ENCODE results near the gene SPNS3. TPM values are rescaled to one million over a fixed set of nuclear protein-coding genes. Genes with fewer than 3 reads are reported as not detected.

The SPNS3 gene
- polyA plus RNA-seq, 3 donors, result 0.16 to 0.24 TPM; not detected in 1

DNA sequence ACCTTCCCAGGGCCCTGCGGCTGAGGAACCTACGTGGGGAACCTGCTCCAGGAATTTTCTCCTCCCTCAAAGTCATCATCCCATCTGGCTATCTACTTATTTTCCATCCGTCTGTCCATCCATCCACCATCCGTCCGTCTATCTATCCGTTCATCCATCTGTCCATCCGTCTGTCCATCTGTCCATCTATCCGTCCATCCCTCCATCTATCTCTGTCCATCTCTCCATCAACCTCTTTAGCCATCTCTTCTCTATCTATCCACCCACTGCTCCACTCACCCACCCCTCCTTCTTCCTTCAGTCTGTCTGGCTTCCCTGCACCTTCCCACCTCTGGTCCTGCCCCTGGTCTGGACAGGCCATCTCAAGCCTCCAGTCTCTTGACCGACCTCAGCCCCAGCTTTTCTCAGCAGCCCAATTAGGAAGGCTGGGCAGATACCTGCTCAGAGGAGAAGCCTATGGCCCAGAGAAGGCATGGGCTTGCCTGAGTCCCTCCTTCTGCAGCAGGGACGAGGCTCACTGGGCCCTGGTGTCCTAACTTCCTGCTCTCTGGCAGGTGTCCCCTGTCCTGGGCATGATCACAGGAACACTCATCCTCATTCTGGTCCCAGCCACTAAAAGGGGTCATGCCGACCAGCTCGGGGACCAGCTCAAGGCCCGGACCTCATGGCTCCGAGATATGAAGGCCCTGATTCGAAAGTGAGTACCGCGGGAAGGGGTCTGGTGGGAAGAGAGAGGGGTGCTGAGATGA is 98.4 kb downstream of the SPNS3 start:
- WGBS, 3 donors, result 87 to 90% (median 90%) methylated on average over 17 of the region's 17 CpGs
- H3K27ac ChIP-seq (ENCODE audit: low read depth, low read length), result no peak overlapping the region

DNA sequence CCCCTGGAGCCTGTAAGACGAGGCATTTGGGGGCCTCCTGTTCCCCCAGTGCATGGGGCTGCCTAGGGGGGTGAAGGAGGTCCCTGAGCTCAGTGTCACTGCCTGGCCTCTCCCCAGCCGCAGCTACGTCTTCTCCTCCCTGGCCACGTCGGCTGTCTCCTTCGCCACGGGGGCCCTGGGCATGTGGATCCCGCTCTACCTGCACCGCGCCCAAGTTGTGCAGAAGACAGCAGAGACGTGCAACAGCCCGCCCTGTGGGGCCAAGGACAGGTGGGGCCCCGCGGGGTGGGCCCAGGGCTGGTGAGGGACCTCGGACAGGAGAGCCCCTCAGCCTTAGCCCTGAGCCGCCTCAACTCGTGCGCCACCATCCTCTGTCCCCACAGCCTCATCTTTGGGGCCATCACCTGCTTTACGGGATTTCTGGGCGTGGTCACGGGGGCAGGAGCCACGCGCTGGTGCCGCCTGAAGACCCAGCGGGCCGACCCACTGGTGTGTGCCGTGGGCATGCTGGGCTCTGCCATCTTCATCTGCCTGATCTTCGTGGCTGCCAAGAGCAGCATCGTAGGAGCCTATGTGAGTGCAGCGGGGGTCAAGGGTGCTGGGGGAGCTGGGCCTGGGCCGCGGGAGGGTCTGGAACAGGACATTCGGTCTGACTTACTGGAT is 99.3 kb downstream of the SPNS3 start:
- 88 to 91% (median 91%) methylated on average over 32 to 33 of the region's 33 CpGs for WGBS, 3 donors
- no peak overlapping the region for H3K27ac ChIP-seq (ENCODE audit: low read depth, low read length)

DNA sequence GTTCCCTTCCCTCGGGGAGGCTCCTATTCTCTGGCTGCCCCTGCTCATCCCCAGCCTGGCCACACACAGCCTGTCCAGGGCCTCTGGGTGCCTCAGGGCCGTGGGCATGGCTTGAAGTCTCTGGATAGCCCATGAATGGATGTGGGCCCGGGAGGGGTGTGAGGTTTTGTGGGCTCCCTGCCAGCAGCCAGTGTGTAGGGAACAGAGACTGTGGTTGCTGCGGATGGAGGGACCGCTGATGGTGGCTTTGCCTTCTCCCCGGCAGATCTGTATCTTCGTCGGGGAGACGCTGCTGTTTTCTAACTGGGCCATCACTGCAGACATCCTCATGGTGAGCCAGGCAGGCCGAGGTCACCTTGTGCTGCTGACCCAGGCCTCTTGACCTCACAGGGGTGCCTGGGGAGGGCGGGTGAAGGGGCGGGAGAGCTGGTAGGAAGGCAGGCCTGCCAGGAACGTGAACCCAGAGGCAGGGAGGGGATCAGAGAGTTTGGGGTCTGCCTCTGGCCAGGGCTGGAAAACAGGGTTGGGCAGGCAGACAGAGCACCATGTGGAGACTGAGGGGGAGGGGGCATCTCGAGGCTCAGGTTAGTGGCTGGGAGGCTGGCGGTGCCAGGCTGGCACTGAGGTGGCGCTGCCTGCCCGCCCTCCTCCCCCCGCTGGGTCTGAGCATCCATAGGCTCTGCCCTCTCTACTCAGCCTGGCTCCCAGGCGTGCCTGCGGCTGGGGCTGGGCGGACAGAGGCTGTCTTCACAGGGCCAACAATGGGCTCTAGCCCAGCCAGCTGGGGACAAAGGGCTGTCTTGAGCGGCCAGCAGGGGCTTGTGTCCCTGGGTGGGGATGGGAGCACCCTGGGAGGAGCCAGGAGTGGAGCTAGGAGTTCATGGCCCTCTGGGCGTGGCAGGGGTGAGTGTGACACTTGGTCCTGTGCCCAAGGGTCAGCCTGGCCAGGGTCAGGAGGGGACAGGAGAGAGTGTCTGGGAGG is 100.1 kb downstream of the SPNS3 start:
- 55 to 67% (median 62%) methylated on average over 19 to 23 of the region's 23 CpGs for WGBS, 3 donors
- H3K27ac ChIP-seq (ENCODE audit: low read depth, low read length), result no peak overlapping the region

DNA sequence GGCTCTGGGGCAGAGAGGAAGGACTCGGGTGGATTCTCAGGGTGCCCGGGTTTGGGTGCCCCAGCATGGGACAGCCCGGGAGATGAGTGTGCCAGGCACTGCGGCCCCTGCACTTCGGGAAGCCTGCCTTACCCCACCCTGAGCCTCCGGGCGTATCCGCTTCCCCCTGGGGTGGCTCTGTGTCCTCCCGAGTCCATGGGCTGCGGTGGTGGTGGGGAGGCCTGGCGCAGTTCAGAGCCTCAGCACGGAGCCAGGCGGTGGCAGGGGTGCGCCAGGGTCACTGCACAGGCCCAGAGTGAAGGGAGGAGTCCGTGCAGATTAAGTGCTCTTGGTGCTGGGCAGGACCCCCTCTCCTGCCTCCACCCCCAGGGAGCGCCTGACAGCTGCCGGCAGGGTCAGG is 100.8 kb downstream of the SPNS3 start:
- WGBS, 3 donors, result 64 to 70% (median 69%) methylated on average over 16 to 17 of the region's 17 CpGs
- H3K27ac ChIP-seq (ENCODE audit: low read depth, low read length), result no peak overlapping the region

DNA sequence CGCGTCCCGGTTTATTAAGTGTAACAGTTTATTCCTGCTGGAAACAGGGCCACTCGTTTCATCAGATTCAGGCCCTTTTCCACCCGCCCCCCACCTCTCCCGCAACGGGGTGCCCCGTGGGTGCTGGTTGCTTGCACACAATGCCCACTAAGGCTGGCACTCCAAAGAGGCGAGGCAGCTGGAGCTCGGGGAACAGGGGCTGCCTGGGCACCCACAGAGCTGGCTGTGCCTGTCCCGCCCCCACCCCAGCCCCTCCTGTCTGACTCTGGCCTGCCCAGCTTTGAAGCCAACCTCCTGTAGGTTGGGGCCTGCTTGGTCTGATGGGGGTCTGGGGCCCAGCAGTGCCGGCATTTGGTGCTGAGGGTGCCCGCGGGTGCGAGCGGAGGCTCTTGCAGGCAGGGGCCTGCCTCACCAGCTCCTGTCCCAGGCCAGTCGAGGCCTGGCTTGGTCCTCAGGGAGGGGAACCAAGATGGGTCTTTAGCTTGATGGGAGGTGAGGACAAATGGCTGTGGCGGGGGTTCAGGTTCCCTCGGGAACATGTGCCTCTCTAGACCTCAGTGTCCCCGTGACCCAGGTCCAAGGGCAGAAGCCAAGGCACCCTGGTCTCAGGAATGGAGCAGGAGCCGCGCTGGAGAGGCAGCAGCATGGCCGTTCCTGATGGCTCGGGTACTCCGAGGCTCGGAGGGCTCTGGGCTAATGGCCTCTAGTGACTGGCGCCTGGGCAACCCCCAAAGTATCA is 101.4 kb downstream of the SPNS3 start:
- no peak overlapping the region for H3K27ac ChIP-seq (ENCODE audit: low read depth, low read length)
- WGBS, 3 donors, result 76 to 86% (median 84%) methylated on average over 27 of the region's 27 CpGs

DNA sequence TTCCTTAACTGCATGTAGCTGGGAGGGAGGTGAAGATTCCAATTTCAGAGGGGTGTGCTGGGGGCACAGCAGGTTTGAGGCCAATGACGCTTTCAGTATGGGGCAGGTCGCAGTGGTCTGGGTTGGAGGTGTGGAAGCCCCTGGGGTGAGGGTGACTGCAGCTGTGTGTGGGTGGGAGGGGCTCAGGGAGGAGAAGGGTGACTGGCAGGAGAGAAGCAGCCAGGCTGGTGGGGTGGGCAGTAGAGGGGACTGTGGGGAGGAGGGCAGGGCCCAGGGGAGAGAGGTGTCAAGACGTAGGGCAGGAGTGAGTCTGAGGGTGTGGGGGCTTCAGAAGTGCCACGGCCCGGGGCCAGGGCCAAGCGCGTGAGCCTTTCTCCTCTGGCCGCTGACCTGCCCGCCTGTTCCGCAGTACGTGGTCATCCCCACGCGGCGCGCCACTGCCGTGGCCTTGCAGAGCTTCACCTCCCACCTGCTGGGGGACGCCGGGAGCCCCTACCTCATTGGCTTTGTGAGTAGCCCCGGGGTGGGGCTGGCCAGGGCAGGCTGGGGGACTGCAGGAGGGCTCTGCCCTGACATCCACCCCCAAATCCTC is 102.0 kb downstream of the SPNS3 start:
- 67 to 85% (median 76%) methylated on average over 18 to 19 of the region's 19 CpGs for WGBS, 3 donors
- no peak overlapping the region for H3K27ac ChIP-seq (ENCODE audit: low read depth, low read length)

DNA sequence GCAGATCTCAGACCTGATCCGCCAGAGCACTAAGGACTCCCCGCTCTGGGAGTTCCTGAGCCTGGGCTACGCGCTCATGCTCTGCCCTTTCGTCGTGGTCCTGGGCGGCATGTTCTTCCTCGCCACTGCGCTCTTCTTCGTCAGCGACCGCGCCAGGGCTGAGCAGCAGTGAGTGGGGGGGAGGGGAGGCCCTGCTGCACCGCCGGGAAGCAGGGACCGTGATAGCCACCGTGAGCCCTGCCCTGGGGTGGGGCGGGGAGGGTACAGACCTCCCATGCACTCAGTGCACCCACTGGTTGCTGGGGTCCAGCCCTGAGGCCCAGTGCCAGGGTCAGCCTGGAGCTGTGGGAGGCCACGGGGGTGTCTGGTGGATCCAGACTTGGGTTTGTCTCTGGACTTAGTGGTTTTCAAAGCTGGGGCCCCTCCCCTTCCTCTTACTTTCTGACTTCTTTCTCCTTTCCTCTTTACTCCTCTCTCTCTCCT is 102.6 kb downstream of the SPNS3 start:
- 36 to 81% (median 39%) methylated on average over 15 to 19 of the region's 19 CpGs for WGBS, 3 donors
- no peak overlapping the region for H3K27ac ChIP-seq (ENCODE audit: low read depth, low read length)

DNA sequence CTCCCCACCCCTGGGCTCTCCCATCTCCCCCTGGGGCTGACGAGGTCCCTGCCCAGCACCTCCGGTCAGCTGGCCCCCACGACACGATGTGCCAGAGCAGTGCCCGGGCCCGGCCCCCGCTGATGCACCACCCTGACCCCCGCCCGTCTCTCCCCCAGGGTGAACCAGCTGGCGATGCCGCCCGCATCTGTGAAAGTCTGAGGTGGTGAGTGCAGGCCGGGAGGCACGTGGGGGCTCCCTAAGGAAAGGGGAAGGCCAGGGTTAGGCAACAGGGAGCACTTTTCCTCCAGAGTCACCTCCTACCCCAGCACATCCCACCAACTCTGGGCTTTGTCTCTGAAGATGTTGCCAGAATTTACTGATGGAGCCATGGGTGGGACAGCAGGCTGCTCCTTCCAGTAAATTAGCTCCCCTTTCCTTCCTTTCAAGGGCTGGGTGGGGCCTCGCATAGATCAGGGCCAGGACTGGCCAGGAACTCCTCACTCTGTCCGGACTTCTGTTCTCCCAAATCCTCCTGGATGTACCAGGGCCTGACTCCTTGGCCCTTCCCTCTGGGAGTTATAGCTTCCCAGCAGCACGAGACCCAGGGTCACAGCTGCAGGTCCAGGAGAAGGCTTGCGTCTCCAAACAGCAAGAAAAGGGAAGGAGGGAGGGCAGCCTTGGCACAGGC is 103.1 kb downstream of the SPNS3 start:
- H3K27ac ChIP-seq (ENCODE audit: low read depth, low read length), result no peak overlapping the region
- WGBS, 3 donors, result 17 to 65% (median 27%) methylated on average over 18 of the region's 18 CpGs

Other genes with a start within 250 kb of the SPNS3 start
- gene ANKFY1, start 170.0 kb upstream of the SPNS3 start, polyA plus RNA-seq, result 10 to 100 TPM in 2 of 3 donors, 1 to 10 TPM in 1; 7.6 to 15.3 (median 14.3) TPM
- 10 to 100 TPM; 12.9 to 28.1 (median 13.3) TPM for gene UBE2G1, start 67.3 kb upstream of the SPNS3 start, polyA plus RNA-seq
- gene SPNS2, start 64.9 kb downstream of the SPNS3 start, polyA plus RNA-seq, result 10 to 100 TPM; 13.5 to 32.8 (median 26.9) TPM
- 10 to 100 TPM; 19.0 to 40.7 (median 22.7) TPM for gene MYBBP1A, start 121.4 kb downstream of the SPNS3 start, polyA plus RNA-seq
- 10 to 100 TPM in 1 of 3 donors, 1 to 10 TPM in 1, not detected in 1; 1.6 to 20.3 TPM for gene GGT6, start 126.6 kb downstream of the SPNS3 start, polyA plus RNA-seq
- gene SMTNL2, start 150.6 kb downstream of the SPNS3 start, polyA plus RNA-seq, result 1 to 10 TPM in 1 of 3 donors, under 1 TPM in 2; 0.35 to 1.3 (median 0.77) TPM
- 1 to 10 TPM in 2 of 3 donors, under 1 TPM in 1; 0.09 to 9.6 (median 2.5) TPM for gene ALOX15, start 207.7 kb downstream of the SPNS3 start, polyA plus RNA-seq

Data from adipose tissue (tissue), 3 donors.